ENCODE measurements around the gene IMPG2.

DNA sequence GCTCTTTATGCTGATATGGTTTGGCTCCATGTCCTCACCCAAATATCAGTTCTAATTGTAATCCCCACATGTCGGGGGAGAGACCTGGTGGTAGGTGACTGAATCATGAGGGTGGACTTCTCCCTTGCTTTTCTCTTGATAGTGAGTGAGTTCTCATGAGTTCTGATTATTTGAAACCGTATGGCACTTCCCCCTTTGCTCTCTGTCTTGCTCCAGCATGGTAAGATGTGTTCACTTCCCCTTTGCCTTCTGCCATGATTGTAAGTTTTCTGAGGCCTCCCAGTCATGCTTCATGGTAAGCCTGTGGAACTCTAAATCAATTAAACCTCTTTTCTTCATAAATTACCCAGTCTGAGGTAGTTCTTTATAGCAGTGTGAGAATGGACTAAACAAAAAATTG is 107.6 kb downstream of the IMPG2 start:
- TF ChIP-seq, protein P1, sequence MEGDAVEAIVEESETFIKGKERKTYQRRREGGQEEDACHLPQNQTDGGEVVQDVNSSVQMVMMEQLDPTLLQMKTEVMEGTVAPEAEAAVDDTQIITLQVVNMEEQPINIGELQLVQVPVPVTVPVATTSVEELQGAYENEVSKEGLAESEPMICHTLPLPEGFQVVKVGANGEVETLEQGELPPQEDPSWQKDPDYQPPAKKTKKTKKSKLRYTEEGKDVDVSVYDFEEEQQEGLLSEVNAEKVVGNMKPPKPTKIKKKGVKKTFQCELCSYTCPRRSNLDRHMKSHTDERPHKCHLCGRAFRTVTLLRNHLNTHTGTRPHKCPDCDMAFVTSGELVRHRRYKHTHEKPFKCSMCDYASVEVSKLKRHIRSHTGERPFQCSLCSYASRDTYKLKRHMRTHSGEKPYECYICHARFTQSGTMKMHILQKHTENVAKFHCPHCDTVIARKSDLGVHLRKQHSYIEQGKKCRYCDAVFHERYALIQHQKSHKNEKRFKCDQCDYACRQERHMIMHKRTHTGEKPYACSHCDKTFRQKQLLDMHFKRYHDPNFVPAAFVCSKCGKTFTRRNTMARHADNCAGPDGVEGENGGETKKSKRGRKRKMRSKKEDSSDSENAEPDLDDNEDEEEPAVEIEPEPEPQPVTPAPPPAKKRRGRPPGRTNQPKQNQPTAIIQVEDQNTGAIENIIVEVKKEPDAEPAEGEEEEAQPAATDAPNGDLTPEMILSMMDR (IDR thresholded peaks at IDR 0.05), result no peak
- no peak for TF ChIP-seq EZH2 (IDR thresholded peaks at IDR 0.05; ENCODE audit: borderline replicate concordance, insufficient read depth, low read depth, low read length, poor library complexity, severe bottlenecking)
